A549 treated with ZK216348 at 1 μM for 4 hours (cell line): ENCODE data around the gene GARIN6. TPM values are rescaled to one million over a fixed set of nuclear protein-coding genes. Genes with fewer than 3 reads are reported as not detected.

Experiments used
- total RNA-seq: library from RNA; stranded (reverse); fragments of 200-300 nt; extraction: Qiagen RNA extraction; gene quantifications from 5 replicates; pipeline ENCODE4 v1.2.3, GENCODE V29; 2022; ENCODE audit warnings: low read depth

GARIN6 gene
- not detected in 5 replicates for total RNA-seq

GRCh38 chr12:99647453-99647852 is at the start of gene GARIN6:
GARIN6 (plus strand) TSS chr12:99647753; CDS start chr12:99648175, 422 bp downstream.

